ENCODE results near the gene FARP2.

Gene FARP2

GRCh38 chr2:241344925-241345651 is 11.0 kb upstream of the FARP2 start:
- DNase-seq (ENCODE audit: low read depth) = peak; percentile 33
- TF ChIP-seq CTCF (IDR thresholded peaks at IDR 0.05; ENCODE audit: control insufficient read depth, insufficient read depth, low read depth, low read length, missing control alignments) = no peak

DNA sequence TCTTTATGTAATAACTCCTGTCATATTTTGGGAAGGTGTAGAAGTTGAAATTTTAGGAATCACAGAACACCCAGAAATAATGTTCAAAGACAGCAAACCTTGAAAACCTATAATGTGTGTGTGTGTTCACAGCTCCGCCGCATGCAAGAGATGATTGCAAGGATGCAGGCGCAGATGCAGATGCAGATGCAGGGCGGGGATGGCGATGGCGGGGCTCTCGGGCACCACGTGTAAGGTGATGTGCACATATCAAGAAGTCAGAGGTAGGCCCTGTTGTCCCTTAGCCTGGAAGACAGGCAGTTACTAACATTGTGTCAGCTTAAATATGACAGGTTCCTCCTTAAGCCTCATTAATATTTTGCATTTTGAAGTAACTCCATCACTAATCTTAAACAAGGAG is 6.1 kb upstream of the FARP2 start:
- TF ChIP-seq CTCF (IDR thresholded peaks at IDR 0.05; ENCODE audit: control insufficient read depth, insufficient read depth, low read depth, low read length, missing control alignments) = no peak
- DNase-seq (ENCODE audit: low read depth) = no peak
- no peak overlapping the region for H3K4me3 ChIP-seq (ENCODE audit: control insufficient read depth, low read depth, low read length)

More at GRCh38 chr2:241344925-241345651, 11.0 kb upstream of the FARP2 start:
- H3K4me3 ChIP-seq (ENCODE audit: control insufficient read depth, low read depth, low read length) = no peak overlapping the region

GRCh38 chr2:241350530-241350877 is 5.6 kb upstream of the FARP2 start:
- no peak for TF ChIP-seq CTCF (IDR thresholded peaks at IDR 0.05; ENCODE audit: control insufficient read depth, insufficient read depth, low read depth, low read length, missing control alignments)
- no peak overlapping the region for H3K4me3 ChIP-seq (ENCODE audit: control insufficient read depth, low read depth, low read length)
- no peak for DNase-seq (ENCODE audit: low read depth)

DNA sequence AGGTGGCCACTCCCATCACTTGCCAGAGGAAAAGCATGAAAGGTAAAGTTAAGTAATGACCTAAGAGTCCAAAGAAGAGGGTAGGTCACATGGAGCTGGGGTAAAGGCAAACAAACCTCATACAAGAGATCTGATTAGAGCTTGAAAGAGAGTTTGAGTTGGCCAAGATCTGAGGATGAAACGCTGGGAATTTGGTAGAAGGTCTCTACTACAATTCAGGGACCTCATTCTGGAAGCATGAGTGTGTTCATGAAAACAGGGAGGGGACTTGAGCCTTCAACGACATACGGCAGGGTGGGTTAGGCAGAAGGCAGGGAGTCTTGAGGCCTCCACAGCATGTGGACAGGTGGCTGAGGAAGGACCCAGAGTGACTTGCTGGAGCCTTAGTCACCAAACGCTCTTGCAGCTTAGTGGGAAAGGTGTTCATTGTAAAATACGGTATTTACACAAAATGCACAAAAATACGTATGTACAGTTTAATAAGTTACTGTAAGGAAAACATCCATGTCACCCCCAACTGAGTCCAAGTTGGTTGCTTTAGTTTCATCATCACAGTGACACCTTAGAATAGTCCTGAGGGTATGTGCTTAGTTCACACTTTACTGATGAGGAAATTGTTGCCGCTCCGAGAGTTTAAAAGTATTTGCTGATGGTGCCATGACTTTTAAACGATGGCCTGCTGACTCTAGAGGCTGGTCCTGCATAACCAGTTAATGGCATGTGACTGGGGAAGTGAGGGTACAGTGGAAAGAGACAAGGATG is 5.0 kb upstream of the FARP2 start:
- no peak for DNase-seq (ENCODE audit: low read depth)
- no peak overlapping the region for H3K4me3 ChIP-seq (ENCODE audit: control insufficient read depth, low read depth, low read length)
- TF ChIP-seq CTCF (IDR thresholded peaks at IDR 0.05; ENCODE audit: control insufficient read depth, insufficient read depth, low read depth, low read length, missing control alignments) = no peak

- no peak for DNase-seq (ENCODE audit: low read depth)
- TF ChIP-seq CTCF (IDR thresholded peaks at IDR 0.05; ENCODE audit: control insufficient read depth, insufficient read depth, low read depth, low read length, missing control alignments) = no peak
- H3K4me3 ChIP-seq (ENCODE audit: control insufficient read depth, low read depth, low read length) = no peak overlapping the region
These were observed 4.4 kb upstream of the FARP2 start for GRCh38 chr2:241351640-241352031.

GRCh38 chr2:241352227-241352626 is 3.9 kb upstream of the FARP2 start:
- no peak overlapping the region for H3K4me3 ChIP-seq (ENCODE audit: control insufficient read depth, low read depth, low read length)
- no peak for TF ChIP-seq CTCF (IDR thresholded peaks at IDR 0.05; ENCODE audit: control insufficient read depth, insufficient read depth, low read depth, low read length, missing control alignments)
- DNase-seq (ENCODE audit: low read depth) = no peak
